BLaER1 treated with 17β-estradiol and CSF1 and Interleukin-3, amounts not matched to agents 10 nM and 100 nM (cell line): Measurements from ENCODE around the gene INO80B.

Experiments
- H3K27ac ChIP-seq, 11 experiments: shearing (Covaris generic); formaldehyde crosslinking; 2 replicates each; pipeline ENCODE4 v1.8.1; 2022
- H3K27me3 ChIP-seq, 11 experiments: shearing (Covaris generic); formaldehyde crosslinking; 2 replicates each; pipeline ENCODE4 v1.8.1; 2022
- H3K36me3 ChIP-seq, 11 experiments: shearing (Covaris generic); formaldehyde crosslinking; 2 replicates each; pipeline ENCODE4 v1.8.1; 2022
- H3K4me1 ChIP-seq, 10 experiments: shearing (Covaris generic); formaldehyde crosslinking; 2 replicates each; pipeline ENCODE4 v1.8.1; 2022
- H3K4me2 ChIP-seq, 11 experiments: shearing (Covaris generic); formaldehyde crosslinking; 2 replicates each; pipeline ENCODE4 v1.8.1; 2022
- H3K4me3 ChIP-seq, 10 experiments: shearing (Covaris generic); formaldehyde crosslinking; 2 replicates each; pipeline ENCODE4 v1.8.1; 2022
- H3K9ac ChIP-seq, 11 experiments: shearing (Covaris generic); formaldehyde crosslinking; 2 replicates each; pipeline ENCODE4 v1.8.1; 2022
- H3K9me3 ChIP-seq, 11 experiments: shearing (Covaris generic); formaldehyde crosslinking; replicated peaks in 1 of 11; 2 replicates each; pipeline ENCODE4 v1.8.1; 2022
- H4K20me1 ChIP-seq, 11 experiments: shearing (Covaris generic); formaldehyde crosslinking; 2 replicates each; pipeline ENCODE4 v1.8.1; 2022
- Cebpa-rat ChIP-seq, 11 experiments: shearing (Covaris generic); IDR thresholded peaks; 2 replicates each; pipeline ENCODE4 v1.8.1; 2022

The INO80B gene

GRCh38 chr2:74436111-74436805, 18.6 kb upstream of the INO80B start:
- H3K9ac ChIP-seq: peak overlapping the region in 6 of 11 experiments; percentile 11 to 58 (median 39); a peak in 7 of 22 replicates
- peaks cover 4 to 9% (median 7%) of the 10 kb centered on the region in 11 experiments for H3K27me3 ChIP-seq
- H3K4me2 ChIP-seq: peak overlapping the region; percentile 89 to 100 (median 99)
- H3K27ac ChIP-seq: peak overlapping the region; percentile 20 to 72 (median 59); a peak in 18 of 22 replicates
- H3K36me3 ChIP-seq: peaks cover 4 to 15% (median 13%) of the 10 kb centered on the region in 11 experiments; a peak in 14 of 22 replicates
- H3K4me3 ChIP-seq: no peak overlapping the region
- peaks cover 0 to 2% (median 0%) of the 10 kb centered on the region in 11 experiments; a peak in 1 of 22 replicates for H3K9me3 ChIP-seq
- no peak for TF ChIP-seq Cebpa-rat (IDR thresholded peaks at IDR 0.05)
- H3K4me1 ChIP-seq: peaks cover 50 to 56% (median 52%) of the 10 kb centered on the region in 10 experiments
- H4K20me1 ChIP-seq: no peaks in the 10 kb centered on the region

GRCh38 chr2:74436848-74437695, 17.8 kb upstream of the INO80B start:
- no peaks in the 10 kb centered on the region for H4K20me1 ChIP-seq
- H3K36me3 ChIP-seq: peaks cover 1 to 7% (median 5%) of the 10 kb centered on the region in 11 experiments; a peak in 11 of 22 replicates
- peaks cover 50 to 62% (median 55%) of the 10 kb centered on the region in 10 experiments for H3K4me1 ChIP-seq
- H3K4me2 ChIP-seq: peak overlapping the region; percentile 89 to 100 (median 99)
- peak overlapping the region; percentile 20 to 72 (median 59); a peak in 19 of 22 replicates for H3K27ac ChIP-seq
- TF ChIP-seq Cebpa-rat (IDR thresholded peaks at IDR 0.05): no peak
- H3K9ac ChIP-seq: peak overlapping the region in 9 of 11 experiments; percentile 11 to 58 (median 31); a peak in 9 of 22 replicates
- H3K27me3 ChIP-seq: peaks cover 12 to 17% (median 16%) of the 10 kb centered on the region in 11 experiments
- peaks cover 0 to 10% (median 0%) of the 10 kb centered on the region in 11 experiments; a peak in 7 of 22 replicates for H3K9me3 ChIP-seq
- peak overlapping the region in 4 of 10 experiments; percentile 2 to 13 (median 3); a peak in 3 of 20 replicates for H3K4me3 ChIP-seq

- Histone ChIP-seq H3K9me3 (peaks cover 0 to 13% (median 0%) of the 10 kb centered on the region in 11 experiments; a peak in 7 of 22 replicates), H3K4me3 (0 out of 20 replicates have a peak overlapping the region, but pooled peaks of 1 of the 10 experiments have one; percentile 3), H3K9ac (no peak overlapping the region), H3K4me2 (peak overlapping the region; percentile 89 to 100 (median 99)), H3K4me1 (peaks cover 50 to 62% (median 55%) of the 10 kb centered on the region in 10 experiments), H3K36me3 (no peaks in the 10 kb centered on the region), H3K27me3 (peaks cover 15 to 25% (median 20%) of the 10 kb centered on the region in 11 experiments), H3K27ac (peak overlapping the region in 4 of 11 experiments; percentile 23 to 59 (median 54); a peak in 4 of 22 replicates), H4K20me1 (no peaks in the 10 kb centered on the region)
- TF ChIP-seq Cebpa-rat (IDR thresholded peaks at IDR 0.05): no peak
These were observed 16.6 kb upstream of the INO80B start for GRCh38 chr2:74438248-74438647.

GRCh38 chr2:74439373-74439772, 15.5 kb upstream of the INO80B start:
- H3K9me3 ChIP-seq: peaks cover 0 to 13% (median 0%) of the 10 kb centered on the region in 11 experiments; a peak in 7 of 22 replicates
- peak overlapping the region; percentile 75 to 90 (median 82) for H3K9ac ChIP-seq
- no peaks in the 10 kb centered on the region for H4K20me1 ChIP-seq
- H3K27ac ChIP-seq: peak overlapping the region; percentile 48 to 94 (median 85); a peak in 21 of 22 replicates
- H3K4me2 ChIP-seq: peak overlapping the region; percentile 89 to 100 (median 99)
- H3K4me1 ChIP-seq: peaks cover 60 to 72% (median 65%) of the 10 kb centered on the region in 10 experiments
- peak overlapping the region; percentile 62 to 74 (median 68) for H3K4me3 ChIP-seq
- no peak for TF ChIP-seq Cebpa-rat (IDR thresholded peaks at IDR 0.05)
- no peaks in the 10 kb centered on the region for H3K36me3 ChIP-seq
- H3K27me3 ChIP-seq: peaks cover 15 to 25% (median 20%) of the 10 kb centered on the region in 11 experiments

- H3K27ac ChIP-seq: peak overlapping the region; percentile 48 to 94 (median 85)
- H3K4me2 ChIP-seq: peak overlapping the region; percentile 89 to 100 (median 99)
- H3K9ac ChIP-seq: peak overlapping the region; percentile 75 to 90 (median 82)
- peaks cover 64 to 78% (median 70%) of the 10 kb centered on the region in 10 experiments for H3K4me1 ChIP-seq
- H3K36me3 ChIP-seq: no peaks in the 10 kb centered on the region
- H3K9me3 ChIP-seq: peaks cover 0 to 13% (median 0%) of the 10 kb centered on the region in 11 experiments; a peak in 7 of 22 replicates
- no peak for TF ChIP-seq Cebpa-rat (IDR thresholded peaks at IDR 0.05)
- no peaks in the 10 kb centered on the region for H4K20me1 ChIP-seq
- H3K4me3 ChIP-seq: peak overlapping the region; percentile 62 to 74 (median 68)
- peaks cover 15 to 25% (median 20%) of the 10 kb centered on the region in 11 experiments for H3K27me3 ChIP-seq
These were observed 15.0 kb upstream of the INO80B start for GRCh38 chr2:74439803-74440377.

- Histone ChIP-seq H3K9me3 (peaks cover 0 to 13% (median 0%) of the 10 kb centered on the region in 11 experiments; a peak in 7 of 22 replicates), H3K27me3 (peaks cover 15 to 25% (median 20%) of the 10 kb centered on the region in 11 experiments), H3K9ac (peak overlapping the region; percentile 75 to 90 (median 82)), H3K36me3 (no peaks in the 10 kb centered on the region), H3K4me1 (peaks cover 64 to 81% (median 70%) of the 10 kb centered on the region in 10 experiments), H4K20me1 (no peaks in the 10 kb centered on the region), H3K4me3 (peak overlapping the region; percentile 62 to 74 (median 68)), H3K27ac (peak overlapping the region; percentile 48 to 94 (median 85); a peak in 21 of 22 replicates), H3K4me2 (peak overlapping the region; percentile 89 to 100 (median 99))
- no peak for TF ChIP-seq Cebpa-rat (IDR thresholded peaks at IDR 0.05)
These were observed 14.3 kb upstream of the INO80B start for GRCh38 chr2:74440378-74441169.

- Histone ChIP-seq H4K20me1 (no peaks in the 10 kb centered on the region), H3K27me3 (peaks cover 15 to 25% (median 20%) of the 10 kb centered on the region in 11 experiments), H3K4me2 (peak overlapping the region; percentile 89 to 100 (median 99)), H3K36me3 (no peaks in the 10 kb centered on the region), H3K4me3 (0 out of 20 replicates have a peak overlapping the region, but pooled peaks of 2 of the 10 experiments have one; percentile 67 to 72), H3K27ac (peak overlapping the region; percentile 48 to 94 (median 85); a peak in 18 of 22 replicates), H3K4me1 (peaks cover 64 to 74% (median 66%) of the 10 kb centered on the region in 10 experiments), H3K9me3 (peaks cover 0 to 13% (median 0%) of the 10 kb centered on the region in 11 experiments; a peak in 7 of 22 replicates), H3K9ac (peak overlapping the region in 7 of 11 experiments; percentile 80 to 88 (median 82); a peak in 10 of 22 replicates)
- no peak for TF ChIP-seq Cebpa-rat (IDR thresholded peaks at IDR 0.05)
These were observed 13.7 kb upstream of the INO80B start for GRCh38 chr2:74441170-74441689.
